ENCODE measurements around the gene TTF2. TPM values are rescaled to one million over a fixed set of nuclear protein-coding genes. Genes with fewer than 3 reads are reported as not detected.

The TTF2 gene
- total RNA-seq, 4 donors from 2014 or later: 12.9 to 37.5 (median 19.3) TPM

GRCh38 chr1:117038236-117038635, 21.9 kb upstream of the TTF2 start:
- Histone ChIP-seq H3K36me3 (no peaks in the 10 kb centered on the region), H3K27ac (no peak overlapping the region), H3K4me3 (no peak overlapping the region), H3K27me3 (no peaks in the 10 kb centered on the region), H3K4me1 (no peaks in the 10 kb centered on the region), H3K9me3 (no peaks in the 10 kb centered on the region)
- TF ChIP-seq CTCF (IDR thresholded peaks at IDR 0.05) (no peak), POLR2A (IDR thresholded peaks at IDR 0.05) (no peak), EP300 (IDR thresholded peaks at IDR 0.05) (no peak)
- 77 to 82% methylated on average over 6 of the region's 6 CpGs for WGBS, 2 donors
- DNase-seq (ENCODE audit: low spot score in 2 of 2): no peak

- peaks cover 0 to 8% (median 0%) of the 10 kb centered on the region in 4 donors for H3K9me3 ChIP-seq
- no peaks in the 10 kb centered on the region for H3K4me1 ChIP-seq
- no peaks in the 10 kb centered on the region for H3K36me3 ChIP-seq
- no peaks in the 10 kb centered on the region for H3K27me3 ChIP-seq
- no peak for DNase-seq (ENCODE audit: low spot score in 2 of 2)
- WGBS, 2 donors: 95 to 100% methylated on average over 1 of the region's 1 CpG
- TF ChIP-seq POLR2A (IDR thresholded peaks at IDR 0.05): no peak
- TF ChIP-seq CTCF (IDR thresholded peaks at IDR 0.05): no peak
- no peak for TF ChIP-seq EP300 (IDR thresholded peaks at IDR 0.05)
- no peak overlapping the region for H3K27ac ChIP-seq
- H3K4me3 ChIP-seq: no peak overlapping the region
Observed at GRCh38 chr1:117044217-117044616, 15.9 kb upstream of the TTF2 start.

GRCh38 chr1:117045644-117046043, 14.5 kb upstream of the TTF2 start:
- Histone ChIP-seq H3K27me3 (no peaks in the 10 kb centered on the region), H3K4me3 (no peak overlapping the region), H3K27ac (no peak overlapping the region), H3K36me3 (no peaks in the 10 kb centered on the region), H3K4me1 (no peaks in the 10 kb centered on the region), H3K9me3 (peaks cover 0 to 8% (median 0%) of the 10 kb centered on the region in 4 donors)
- no peak for DNase-seq (ENCODE audit: low spot score in 2 of 2)
- TF ChIP-seq EP300 (IDR thresholded peaks at IDR 0.05): no peak
- 38 to 48% methylated on average over 2 of the region's 2 CpGs for WGBS, 2 donors

GRCh38 chr1:117046781-117047180, 13.3 kb upstream of the TTF2 start:
- TF ChIP-seq EP300 (IDR thresholded peaks at IDR 0.05): no peak
- TF ChIP-seq POLR2A (IDR thresholded peaks at IDR 0.05): no peak
- no peak for TF ChIP-seq CTCF (IDR thresholded peaks at IDR 0.05)

GRCh38 chr1:117047271-117047670, 12.9 kb upstream of the TTF2 start:
- DNase-seq (ENCODE audit: low spot score in 2 of 2): no peak
- Histone ChIP-seq H3K27ac (no peak overlapping the region), H3K4me3 (no peak overlapping the region), H3K9me3 (peaks cover 0 to 8% (median 0%) of the 10 kb centered on the region in 4 donors), H3K36me3 (no peaks in the 10 kb centered on the region), H3K27me3 (no peaks in the 10 kb centered on the region), H3K4me1 (peaks cover 0 to 6% (median 0%) of the 10 kb centered on the region in 4 donors)
- WGBS, 2 donors: 83 to 95% methylated on average over 2 of the region's 2 CpGs
- TF ChIP-seq CTCF (IDR thresholded peaks at IDR 0.05) (no peak), POLR2A (IDR thresholded peaks at IDR 0.05) (no peak), EP300 (IDR thresholded peaks at IDR 0.05) (no peak)

More at GRCh38 chr1:117046781-117047180, 13.3 kb upstream of the TTF2 start:
- H3K36me3 ChIP-seq: no peaks in the 10 kb centered on the region
- H3K27ac ChIP-seq: no peak overlapping the region
- no peak for DNase-seq (ENCODE audit: low spot score in 2 of 2)
- WGBS, 2 donors: 52 to 53% methylated on average over 4 of the region's 4 CpGs
- H3K9me3 ChIP-seq: peaks cover 0 to 8% (median 0%) of the 10 kb centered on the region in 4 donors
- H3K27me3 ChIP-seq: no peaks in the 10 kb centered on the region
- peaks cover 0 to 2% (median 0%) of the 10 kb centered on the region in 4 donors for H3K4me1 ChIP-seq
- no peak overlapping the region for H3K4me3 ChIP-seq

- WGBS, 2 donors: 74 to 76% methylated on average over 5 of the region's 5 CpGs
- peak in 1 of 2 donors; percentile 11 for DNase-seq (ENCODE audit: low spot score in 2 of 2)
- H3K27me3 ChIP-seq: no peaks in the 10 kb centered on the region
Observed at GRCh38 chr1:117049857-117050256, 10.3 kb upstream of the TTF2 start.

More at GRCh38 chr1:117049857-117050256, 10.3 kb upstream of the TTF2 start:
- peak in 1 of 2 donors; percentile 9 for TF ChIP-seq EP300 (IDR thresholded peaks at IDR 0.05)
- no peak for TF ChIP-seq CTCF (IDR thresholded peaks at IDR 0.05)
- no peaks in the 10 kb centered on the region for H3K9me3 ChIP-seq
- peaks cover 0 to 6% (median 0%) of the 10 kb centered on the region in 4 donors for H3K4me1 ChIP-seq
- H3K27ac ChIP-seq: no peak overlapping the region
- H3K36me3 ChIP-seq: no peaks in the 10 kb centered on the region
- H3K4me3 ChIP-seq: no peak overlapping the region
